ENCODE measurements around the gene MLNR.

The MLNR gene

GRCh38 chr13:49214917-49215376 lies 5.2 kb upstream of the MLNR start:
- TF ChIP-seq, protein P1, sequence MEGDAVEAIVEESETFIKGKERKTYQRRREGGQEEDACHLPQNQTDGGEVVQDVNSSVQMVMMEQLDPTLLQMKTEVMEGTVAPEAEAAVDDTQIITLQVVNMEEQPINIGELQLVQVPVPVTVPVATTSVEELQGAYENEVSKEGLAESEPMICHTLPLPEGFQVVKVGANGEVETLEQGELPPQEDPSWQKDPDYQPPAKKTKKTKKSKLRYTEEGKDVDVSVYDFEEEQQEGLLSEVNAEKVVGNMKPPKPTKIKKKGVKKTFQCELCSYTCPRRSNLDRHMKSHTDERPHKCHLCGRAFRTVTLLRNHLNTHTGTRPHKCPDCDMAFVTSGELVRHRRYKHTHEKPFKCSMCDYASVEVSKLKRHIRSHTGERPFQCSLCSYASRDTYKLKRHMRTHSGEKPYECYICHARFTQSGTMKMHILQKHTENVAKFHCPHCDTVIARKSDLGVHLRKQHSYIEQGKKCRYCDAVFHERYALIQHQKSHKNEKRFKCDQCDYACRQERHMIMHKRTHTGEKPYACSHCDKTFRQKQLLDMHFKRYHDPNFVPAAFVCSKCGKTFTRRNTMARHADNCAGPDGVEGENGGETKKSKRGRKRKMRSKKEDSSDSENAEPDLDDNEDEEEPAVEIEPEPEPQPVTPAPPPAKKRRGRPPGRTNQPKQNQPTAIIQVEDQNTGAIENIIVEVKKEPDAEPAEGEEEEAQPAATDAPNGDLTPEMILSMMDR (IDR thresholded peaks at IDR 0.05; ENCODE audit: extremely low read depth, insufficient read depth, missing control alignments), result no peak
- no peak for DNase-seq (ENCODE audit: low spot score)
- in situ Hi-C loops (cut with MboI; ENCODE audit: low pct_unique_long_range_greater_than_20kb, low sequenced_read_pairs, unreplicated experiment), result no loop called here

- TF ChIP-seq, protein P1 (IDR thresholded peaks at IDR 0.05; ENCODE audit: extremely low read depth, insufficient read depth, missing control alignments), result no peak
- in situ Hi-C loops (cut with MboI; ENCODE audit: low pct_unique_long_range_greater_than_20kb, low sequenced_read_pairs, unreplicated experiment), result no loop called here
- no peak for DNase-seq (ENCODE audit: low spot score)
These were observed 3.8 kb upstream of the MLNR start for GRCh38 chr13:49216334-49216733.

- TF ChIP-seq, protein P1 (IDR thresholded peaks at IDR 0.05; ENCODE audit: extremely low read depth, insufficient read depth, missing control alignments), result no peak
- no peak for DNase-seq (ENCODE audit: low spot score)
- in situ Hi-C loops (cut with MboI; ENCODE audit: low pct_unique_long_range_greater_than_20kb, low sequenced_read_pairs, unreplicated experiment), result no loop called here
These were observed 2.1 kb upstream of the MLNR start for GRCh38 chr13:49217962-49218492.

GRCh38 chr13:49218493-49219051 lies 1.6 kb upstream of the MLNR start:
- in situ Hi-C loops (cut with MboI; ENCODE audit: low pct_unique_long_range_greater_than_20kb, low sequenced_read_pairs, unreplicated experiment), result no loop called here
- TF ChIP-seq, protein P1 (IDR thresholded peaks at IDR 0.05; ENCODE audit: extremely low read depth, insufficient read depth, missing control alignments), result no peak

GRCh38 chr13:49219647-49220035 lies 497 bp upstream of the MLNR start:
- TF ChIP-seq, protein P1 (IDR thresholded peaks at IDR 0.05; ENCODE audit: extremely low read depth, insufficient read depth, missing control alignments), result no peak
- peak; percentile 49 for DNase-seq (ENCODE audit: low spot score)
- in situ Hi-C loops (cut with MboI; ENCODE audit: low pct_unique_long_range_greater_than_20kb, low sequenced_read_pairs, unreplicated experiment), result no loop called here

More at GRCh38 chr13:49218493-49219051, 1.6 kb upstream of the MLNR start:
- no peak for DNase-seq (ENCODE audit: low spot score)

- DNase-seq (ENCODE audit: low spot score), result peak; percentile 43
- TF ChIP-seq, protein P1 (IDR thresholded peaks at IDR 0.05; ENCODE audit: extremely low read depth, insufficient read depth, missing control alignments), result peak; percentile 6
- in situ Hi-C loops (cut with MboI; ENCODE audit: low pct_unique_long_range_greater_than_20kb, low sequenced_read_pairs, unreplicated experiment), result no loop called here
These were observed 885 bp downstream of the MLNR start for GRCh38 chr13:49220856-49221589.
